Mucosa of rectum (tissue), 2 donors: ENCODE data around the gene HIGD2A.

Source experiments
- H3K27ac ChIP-seq, 2 donors: one replicate each; pipeline ENCODE4 v1.7.0; 2013; ENCODE audit warnings: inconsistent platforms in 2 of 2, low read depth in 2 of 2, low read length in 2 of 2
- H3K27me3 ChIP-seq, 2 donors: one replicate each; pipeline ENCODE4 v1.7.0; 2013; ENCODE audit warnings: low read length in 2 of 2; ENCODE audit not compliant: control insufficient read depth in 2 of 2, insufficient read depth in 2 of 2
- H3K36me3 ChIP-seq, 2 donors: one replicate each; pipeline ENCODE4 v1.7.0; 2013; ENCODE audit warnings: low read length in 2 of 2; ENCODE audit not compliant: control insufficient read depth in 2 of 2, insufficient read depth in 2 of 2
- H3K4me1 ChIP-seq, 2 donors: one replicate each; pipeline ENCODE4 v1.7.0; 2013; ENCODE audit warnings: low read length in 2 of 2, mild to moderate bottlenecking in 1 of 2; ENCODE audit not compliant: control insufficient read depth in 2 of 2, insufficient read depth in 2 of 2
- H3K4me3 ChIP-seq, 2 donors: one replicate each; pipeline ENCODE4 v1.7.0; 2013; ENCODE audit warnings: low read length in 2 of 2
- H3K9ac ChIP-seq, 2 donors: one replicate each; pipeline ENCODE4 v1.7.0; 2013; ENCODE audit warnings: low read length in 2 of 2, low read depth in 1 of 2, mild to moderate bottlenecking in 1 of 2
- H3K9me3 ChIP-seq, 2 donors: one replicate each; pipeline ENCODE4 v1.7.0; 2013; ENCODE audit warnings: low read length in 2 of 2; ENCODE audit not compliant: control insufficient read depth in 2 of 2
- donor health status: healthy.
- donor health status: Normal muscosa, but diverticular disease.

Gene HIGD2A

GRCh38 chr5:176356179-176356566 is 32.4 kb upstream of the HIGD2A start:
- Histone ChIP-seq H3K4me1 (no peaks in the 10 kb centered on the region), H3K27ac (no peak overlapping the region), H3K27me3 (no peaks in the 10 kb centered on the region), H3K36me3 (peaks cover 38 to 40% of the 10 kb centered on the region in 2 donors), H3K9ac (no peak overlapping the region), H3K9me3 (no peaks in the 10 kb centered on the region), H3K4me3 (no peak overlapping the region)

GRCh38 chr5:176359658-176360057 is 28.9 kb upstream of the HIGD2A start:
- no peaks in the 10 kb centered on the region for H3K9me3 ChIP-seq
- no peaks in the 10 kb centered on the region for H3K27me3 ChIP-seq
- peaks cover 17 to 19% of the 10 kb centered on the region in 2 donors for H3K36me3 ChIP-seq
- H3K4me3 ChIP-seq = no peak overlapping the region
- H3K9ac ChIP-seq = no peak overlapping the region
- H3K4me1 ChIP-seq = peaks cover 5 to 7% of the 10 kb centered on the region in 2 donors
- no peak overlapping the region for H3K27ac ChIP-seq

GRCh38 chr5:176360894-176361436 is 27.6 kb upstream of the HIGD2A start:
- Histone ChIP-seq H3K36me3 (peaks cover 7 to 14% of the 10 kb centered on the region in 2 donors), H3K4me1 (peaks cover 8 to 14% of the 10 kb centered on the region in 2 donors), H3K4me3 (peak overlapping the region; percentile 89 to 97), H3K27ac (peak overlapping the region; percentile 61 to 76), H3K27me3 (no peaks in the 10 kb centered on the region), H3K9ac (peak overlapping the region; percentile 88 to 90), H3K9me3 (no peaks in the 10 kb centered on the region)

- Histone ChIP-seq H3K36me3 (peaks cover 6 to 9% of the 10 kb centered on the region in 2 donors), H3K9me3 (no peaks in the 10 kb centered on the region), H3K27ac (peak within 1 kb of the TSS; percentile 61 to 76), H3K27me3 (no peaks in the 10 kb centered on the region), H3K4me1 (peaks cover 8 to 14% of the 10 kb centered on the region in 2 donors), H3K9ac (peak within 1 kb of the TSS; percentile 88 to 90), H3K4me3 (peak within 1 kb of the TSS; percentile 89 to 97)
Observed at GRCh38 chr5:176361437-176362232, 26.9 kb upstream of the HIGD2A start, which contains the start of gene KIAA1191. Gene KIAA1191, minus strand, starts transcription at chr5:176361764. Its CDS starts 2,256 bp downstream, at chr5:176359508.

- Histone ChIP-seq H3K4me3 (peak overlapping the region; percentile 89 to 97), H3K9ac (peak overlapping the region; percentile 88 to 90), H3K27me3 (peaks cover 0 to under 1% of the 10 kb centered on the region in 2 donors), H3K27ac (peak overlapping the region; percentile 61 to 76), H3K9me3 (no peaks in the 10 kb centered on the region), H3K36me3 (peaks cover 3 to 8% of the 10 kb centered on the region in 2 donors), H3K4me1 (peaks cover 8 to 14% of the 10 kb centered on the region in 2 donors)
Observed at GRCh38 chr5:176362233-176362490, 26.4 kb upstream of the HIGD2A start.

GRCh38 chr5:176364765-176365350 is 23.7 kb upstream of the HIGD2A start:
- no peaks in the 10 kb centered on the region for H3K9me3 ChIP-seq

GRCh38 chr5:176365351-176366231 is 23.0 kb upstream of the HIGD2A start, which contains the start of gene ARL10:
Gene ARL10, plus strand, starts transcription at chr5:176365487. Its CDS starts 77 bp downstream, at chr5:176365564.
- H3K27me3 ChIP-seq = peaks cover 0 to 3% of the 10 kb centered on the region in 2 donors
- H3K9me3 ChIP-seq = no peaks in the 10 kb centered on the region
- no peaks in the 10 kb centered on the region for H3K36me3 ChIP-seq
- H3K4me3 ChIP-seq = peak within 1 kb of the TSS; percentile 73 to 78
- H3K4me1 ChIP-seq = peaks cover 8 to 14% of the 10 kb centered on the region in 2 donors
- H3K27ac ChIP-seq = peak within 1 kb of the TSS in 1 of 2 donors; percentile 23
- H3K9ac ChIP-seq = peak within 1 kb of the TSS; percentile 32 to 61

More at GRCh38 chr5:176364765-176365350, 23.7 kb upstream of the HIGD2A start:
- peak overlapping the region; percentile 32 to 61 for H3K9ac ChIP-seq
- H3K27ac ChIP-seq = peak overlapping the region in 1 of 2 donors; percentile 23
- H3K4me1 ChIP-seq = peaks cover 8 to 14% of the 10 kb centered on the region in 2 donors
- H3K4me3 ChIP-seq = peak overlapping the region; percentile 73 to 78
- H3K27me3 ChIP-seq = peaks cover 0 to 3% of the 10 kb centered on the region in 2 donors
- no peaks in the 10 kb centered on the region for H3K36me3 ChIP-seq

- peak overlapping the region; percentile 26 to 61 for H3K9ac ChIP-seq
- no peaks in the 10 kb centered on the region for H3K36me3 ChIP-seq
- H3K4me3 ChIP-seq = peak overlapping the region; percentile 73 to 78
- H3K27me3 ChIP-seq = peaks cover 0 to 3% of the 10 kb centered on the region in 2 donors
- H3K9me3 ChIP-seq = no peaks in the 10 kb centered on the region
- H3K4me1 ChIP-seq = peaks cover 8 to 14% of the 10 kb centered on the region in 2 donors
- H3K27ac ChIP-seq = no peak overlapping the region
Observed at GRCh38 chr5:176366232-176366894, 22.2 kb upstream of the HIGD2A start.

GRCh38 chr5:176368726-176369125 is 19.8 kb upstream of the HIGD2A start:
- Histone ChIP-seq H3K4me3 (no peak overlapping the region), H3K27ac (no peak overlapping the region), H3K4me1 (peaks cover 4 to 7% of the 10 kb centered on the region in 2 donors), H3K27me3 (peaks cover 0 to 3% of the 10 kb centered on the region in 2 donors), H3K36me3 (no peaks in the 10 kb centered on the region), H3K9ac (no peak overlapping the region), H3K9me3 (no peaks in the 10 kb centered on the region)
